PFSK-1 (cell line): ENCODE results near the gene SLC17A9.

ENCODE experiments used
- FOXP2 ChIP-seq: optimal IDR thresholded peaks from 2 replicates; pipeline ENCODE3; 2011; ENCODE audit warnings: borderline replicate concordance, control low read depth, inconsistent platforms; ENCODE audit not compliant: insufficient read depth; ENCODE audit errors: extremely low read length, extremely low read depth
- POLR2AphosphoS5 ChIP-seq: IDR thresholded peaks from 2 replicates; pipeline ENCODE4 v1.6.1; 2012; ENCODE audit warnings: low read depth, mild to moderate bottlenecking, control low read depth, low read length, moderate library complexity
- REST ChIP-seq, 2 experiments: IDR thresholded peaks; 2 replicates each; pipeline versions ENCODE4 v1.6.1 to v1.8.0; 2011 to 2012; ENCODE audit warnings: low read depth in 2 of 2, low read length in 2 of 2, control low read depth in 1 of 2, inconsistent platforms in 1 of 2, mild to moderate bottlenecking in 1 of 2, moderate library complexity in 1 of 2; ENCODE audit not compliant: insufficient read depth in 1 of 2
- SIN3A ChIP-seq: IDR thresholded peaks from 2 replicates; pipeline ENCODE4 v1.6.1; 2012; ENCODE audit warnings: mild to moderate bottlenecking, low read length, moderate library complexity, borderline replicate concordance; ENCODE audit not compliant: insufficient read depth
- TAF1 ChIP-seq: IDR thresholded peaks from 2 replicates; pipeline ENCODE4 v1.6.1; 2012; ENCODE audit warnings: low read length, control low read depth, borderline replicate concordance; ENCODE audit not compliant: insufficient read depth

Gene SLC17A9

DNA sequence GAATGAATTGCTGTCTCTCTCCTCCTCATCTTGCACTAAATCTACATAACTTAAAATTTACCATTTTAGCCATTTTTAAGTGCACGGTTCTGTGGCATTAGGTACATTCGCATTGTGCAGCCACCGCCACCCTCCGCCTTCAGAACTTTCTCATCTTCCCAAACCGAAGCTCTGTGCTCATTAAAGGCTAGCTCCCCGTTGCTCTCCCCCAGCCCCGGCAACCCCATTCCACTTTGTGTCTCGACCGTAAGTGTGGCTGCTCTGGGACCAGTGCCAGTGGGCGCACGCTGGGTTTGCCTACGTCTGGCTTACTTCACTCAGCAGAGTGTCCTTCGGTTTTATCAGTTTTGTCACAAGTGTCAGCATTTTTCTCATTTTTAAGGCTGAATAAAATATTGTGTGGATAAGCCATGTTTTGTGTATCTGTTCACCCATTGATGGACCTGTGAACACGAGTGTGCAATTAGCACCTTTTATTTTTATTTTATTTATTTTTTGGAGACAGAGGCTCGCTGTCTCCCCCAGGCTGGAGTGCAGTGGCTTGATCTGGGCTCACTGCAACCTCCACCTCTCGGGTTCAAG lies 16.8 kb downstream of the SLC17A9 start:
- TF ChIP-seq TAF1 (no peak), POLR2AphosphoS5 (no peak), FOXP2 (no peak), REST (IDR thresholded peaks at IDR 0.05; ENCODE audit: insufficient read depth in 1 of 2, low read depth in 2 of 2, low read length in 2 of 2) (no peak), SIN3A (no peak)

DNA sequence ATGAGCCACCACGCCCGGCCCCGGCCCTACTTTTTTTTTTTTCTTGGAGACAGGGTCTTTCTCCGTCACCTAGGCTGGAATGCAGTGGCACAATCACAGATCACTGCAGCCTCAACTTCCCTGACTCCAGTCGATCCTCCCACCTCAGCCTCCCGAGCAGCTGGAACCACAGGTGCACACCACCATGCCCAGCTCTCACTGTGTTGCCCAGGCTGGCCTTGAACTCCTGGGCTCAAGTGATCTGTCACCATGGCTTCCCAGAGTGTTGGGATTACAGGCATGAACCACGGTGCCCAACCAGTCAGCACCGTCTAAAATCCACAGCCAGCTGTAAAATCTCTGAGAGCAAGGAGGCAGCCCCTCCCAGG lies 17.4 kb downstream of the SLC17A9 start:
- no peak for TF ChIP-seq FOXP2
- no peak for TF ChIP-seq TAF1
- TF ChIP-seq POLR2AphosphoS5: no peak
- TF ChIP-seq REST (IDR thresholded peaks at IDR 0.05; ENCODE audit: insufficient read depth in 1 of 2, low read depth in 2 of 2, low read length in 2 of 2): no peak
- TF ChIP-seq SIN3A: no peak

GRCh38 chr20:62970307-62971210 lies 18.1 kb downstream of the SLC17A9 start:
- TF ChIP-seq REST (IDR thresholded peaks at IDR 0.05; ENCODE audit: insufficient read depth in 1 of 2, low read depth in 2 of 2, low read length in 2 of 2) (no peak), POLR2AphosphoS5 (no peak), SIN3A (no peak), FOXP2 (no peak), TAF1 (no peak)

GRCh38 chr20:62971211-62971949 lies 18.9 kb downstream of the SLC17A9 start:
- TF ChIP-seq FOXP2: no peak
- TF ChIP-seq TAF1: no peak
- no peak for TF ChIP-seq REST (IDR thresholded peaks at IDR 0.05; ENCODE audit: insufficient read depth in 1 of 2, low read depth in 2 of 2, low read length in 2 of 2)
- TF ChIP-seq SIN3A: no peak
- no peak for TF ChIP-seq POLR2AphosphoS5
